ENCODE results near the gene EIF3F.
"Not testable (repeated sequence)": the region's sequence is repeated elsewhere in the genome, so short reads cannot be mapped to it uniquely, and the experiment has no call there.

GRCh38 chr11:7987560-7987883 is 385 bp downstream of the EIF3F start:
- not testable (repeated sequence) for TF ChIP-seq CTCF, POLR2AphosphoS5, POLR2A, EP300 (IDR thresholded peaks at IDR 0.05)

Data from stomach (tissue), 4 donors.